KBM-7 (cell line): ENCODE data around the gene HPSE2.

ENCODE experiments used
- DNase-seq: peaks from one replicate; pipeline ENCODE4 v3.0.0-alpha.2; 2015
- in situ Hi-C: fragments of 300-500 bp; cut with MboI; formaldehyde crosslinking; loops from 2 replicates; pipeline ENCODE4 v1.14.3; 2020; ENCODE audit warnings: low sequenced_read_pairs, low pct_unique_long_range_greater_than_20kb, mixed read lengths

Gene HPSE2

GRCh38 chr10:98419469-98420261 lies 816.0 kb downstream of the HPSE2 start:
- in situ Hi-C loops = no loop called here
- no peak for DNase-seq

DNA sequence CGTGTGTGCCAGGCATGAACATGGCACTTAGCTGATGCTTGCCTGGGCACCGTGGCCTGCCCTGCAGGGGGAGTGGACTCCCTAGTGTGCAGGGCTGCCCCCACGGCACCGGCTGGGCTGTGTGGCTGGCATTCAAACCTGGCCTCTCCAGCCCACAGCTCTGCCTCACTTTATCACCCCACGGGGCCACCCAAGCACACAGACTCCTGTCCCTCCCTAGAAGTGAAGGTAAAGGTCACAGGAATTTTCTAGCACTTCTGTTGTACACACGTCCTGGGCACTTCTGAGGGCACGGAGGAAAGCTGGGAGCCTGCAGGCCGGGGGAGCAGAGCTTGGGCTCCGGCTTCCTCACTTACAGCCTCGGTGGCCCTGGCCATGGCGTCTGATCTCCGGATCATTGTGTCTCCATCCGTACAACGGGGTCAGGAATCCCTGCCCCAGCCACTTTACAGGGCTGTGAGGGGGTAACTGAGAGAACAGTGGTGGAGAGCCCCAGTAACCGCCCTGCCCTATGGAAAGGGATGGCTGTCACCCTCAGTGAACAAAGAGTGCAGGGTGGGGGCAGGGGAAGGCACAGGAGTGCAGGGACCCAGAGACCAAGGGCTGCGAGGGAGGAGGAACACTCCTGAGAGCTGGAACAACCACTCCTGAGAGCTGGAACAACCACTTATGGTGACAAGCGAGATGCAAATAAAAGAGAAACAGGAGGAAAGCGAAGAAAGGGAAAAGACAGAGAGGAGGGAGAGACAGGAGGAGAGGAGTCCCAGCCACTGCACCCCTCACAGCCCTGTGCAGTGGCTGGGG lies 816.8 kb downstream of the HPSE2 start:
- no peak for DNase-seq
- in situ Hi-C loops = no loop called here

DNA sequence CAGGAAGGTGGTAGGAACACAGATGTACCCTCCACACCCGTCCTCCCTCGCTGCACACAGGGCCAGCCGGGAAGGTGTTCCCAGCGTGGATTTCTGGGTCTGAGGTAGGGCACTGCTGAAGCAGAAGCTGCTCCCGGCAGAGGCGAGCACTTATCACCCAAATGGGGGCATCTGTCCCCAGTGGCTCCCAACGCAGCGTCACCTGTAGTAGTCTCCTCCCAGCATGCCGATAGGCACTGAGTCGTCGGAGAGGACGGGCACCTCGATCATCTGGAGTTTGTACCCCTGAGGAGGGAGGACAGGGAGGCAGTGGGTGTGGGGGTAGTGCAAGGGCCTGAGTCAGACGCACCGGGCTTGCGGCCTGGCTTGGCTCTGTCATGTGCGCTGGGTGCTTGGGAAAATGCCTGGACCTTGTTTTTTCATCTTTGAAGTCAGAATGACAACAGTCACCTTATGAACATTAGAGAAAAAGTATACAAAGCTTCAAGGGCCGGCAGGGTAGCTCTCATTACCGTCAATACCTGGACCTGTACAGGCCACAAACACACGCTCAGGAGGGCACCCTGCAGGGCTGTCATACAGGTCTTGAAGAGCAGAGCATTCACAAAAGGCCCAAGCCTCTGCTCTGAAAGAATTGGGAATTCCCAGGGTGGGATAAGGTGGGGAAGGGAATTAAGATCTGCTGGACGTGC lies 817.5 kb downstream of the HPSE2 start:
- in situ Hi-C loops = no loop called here
- no peak for DNase-seq

GRCh38 chr10:98417481-98417959 lies 818.1 kb downstream of the HPSE2 start:
- in situ Hi-C loops = no loop called here
- DNase-seq = no peak

GRCh38 chr10:98416606-98417388 lies 818.9 kb downstream of the HPSE2 start:
- in situ Hi-C loops = no loop called here
- no peak for DNase-seq

DNA sequence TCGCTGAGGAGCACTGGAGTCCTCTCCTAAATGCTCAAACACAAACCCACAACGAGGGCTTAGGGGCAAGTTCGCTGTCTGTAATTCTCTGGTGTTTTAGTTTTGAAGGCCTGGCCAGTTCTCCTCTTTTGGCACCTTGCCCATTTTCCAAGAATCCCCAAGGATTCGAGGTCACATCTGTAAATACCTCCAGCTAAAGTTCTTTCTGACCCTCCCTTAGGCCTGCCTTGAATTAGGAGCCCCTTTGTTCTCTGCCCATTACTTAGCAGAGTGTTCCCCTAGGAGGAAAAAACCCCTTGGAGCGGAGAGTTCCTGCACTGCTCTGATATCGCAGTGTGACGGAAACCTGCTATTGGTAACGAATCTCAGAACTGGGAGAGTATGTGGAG lies 819.9 kb downstream of the HPSE2 start:
- in situ Hi-C loops = no loop called here
- DNase-seq = no peak

DNA sequence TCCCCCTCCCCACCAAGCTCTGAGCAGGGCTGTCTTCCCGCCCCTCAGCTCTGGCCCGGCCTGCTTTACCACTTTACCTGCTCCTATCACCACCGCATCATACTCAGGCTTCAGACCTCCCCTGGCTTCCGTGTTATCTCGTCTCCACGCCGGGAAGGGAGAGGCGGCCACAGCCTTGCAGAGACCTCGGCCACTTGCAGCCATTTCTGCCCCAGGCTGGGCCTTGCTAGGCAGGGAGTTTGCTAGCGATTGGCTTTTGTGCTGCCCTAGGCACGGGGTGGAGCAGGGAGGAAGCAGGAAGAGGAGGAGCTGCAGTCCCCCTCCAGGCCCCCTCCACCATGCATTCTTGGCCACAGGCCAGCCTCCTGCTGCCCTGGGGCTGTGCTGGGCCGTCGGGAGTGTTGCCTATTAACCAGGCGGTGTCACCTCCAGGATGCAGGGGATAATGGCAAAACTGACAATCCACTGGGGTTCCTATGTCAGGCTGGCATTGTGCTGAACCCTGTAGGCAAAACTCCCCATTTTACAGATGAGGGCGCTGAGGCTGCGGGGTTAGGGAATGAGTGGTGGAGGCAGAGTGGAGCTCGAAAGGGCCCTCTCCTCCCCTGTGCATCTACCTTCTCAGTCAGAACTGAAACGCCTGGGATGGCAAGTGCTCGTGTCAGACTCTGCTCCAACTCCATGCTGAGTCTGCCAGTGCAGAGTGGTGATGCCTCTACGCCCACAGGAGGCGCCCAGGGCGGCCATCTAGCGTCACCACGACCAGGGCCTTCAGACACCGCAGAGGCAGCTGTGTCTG lies 820.5 kb downstream of the HPSE2 start, which contains the start of gene PYROXD2:
PYROXD2 (minus strand) TSS at position 251 of the 799 bp plus-strand sequence; CDS start at position 204, 47 bp downstream.
- DNase-seq = peak; percentile 79
- in situ Hi-C loops = no loop called here

GRCh38 chr10:98414578-98414931 lies 821.1 kb downstream of the HPSE2 start:
- DNase-seq = no peak

GRCh38 chr10:98411768-98412167 lies 823.9 kb downstream of the HPSE2 start:
- in situ Hi-C loops = no loop called here
- DNase-seq = no peak

More at GRCh38 chr10:98414578-98414931, 821.1 kb downstream of the HPSE2 start:
- in situ Hi-C loops = no loop called here

DNA sequence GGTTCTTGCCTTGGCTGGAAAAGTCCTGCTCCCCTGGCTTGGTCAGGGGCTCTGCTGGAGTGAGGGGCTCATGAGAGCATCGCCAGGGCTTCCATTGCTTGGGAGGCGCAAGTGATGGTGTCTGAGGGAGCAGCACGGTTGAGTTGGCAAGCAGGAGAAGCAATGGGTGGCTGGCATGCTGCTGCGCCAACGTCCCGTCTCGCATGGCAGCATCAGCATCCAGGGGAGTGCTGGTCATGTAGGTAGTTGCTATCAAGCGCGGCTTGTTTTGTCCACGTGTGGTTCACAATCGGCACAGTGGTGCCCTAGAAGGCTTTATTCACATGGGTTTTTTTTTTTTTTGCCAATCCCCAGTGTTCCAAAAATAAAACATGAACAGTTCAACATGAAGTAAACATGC lies 824.5 kb downstream of the HPSE2 start:
- in situ Hi-C loops = no loop called here
- DNase-seq = no peak

- in situ Hi-C loops = no loop called here
- DNase-seq = no peak
Measured at GRCh38 chr10:98410759-98411158, 824.9 kb downstream of the HPSE2 start.

GRCh38 chr10:98410135-98410743 lies 825.4 kb downstream of the HPSE2 start:
- no peak for DNase-seq
- in situ Hi-C loops = no loop called here

DNA sequence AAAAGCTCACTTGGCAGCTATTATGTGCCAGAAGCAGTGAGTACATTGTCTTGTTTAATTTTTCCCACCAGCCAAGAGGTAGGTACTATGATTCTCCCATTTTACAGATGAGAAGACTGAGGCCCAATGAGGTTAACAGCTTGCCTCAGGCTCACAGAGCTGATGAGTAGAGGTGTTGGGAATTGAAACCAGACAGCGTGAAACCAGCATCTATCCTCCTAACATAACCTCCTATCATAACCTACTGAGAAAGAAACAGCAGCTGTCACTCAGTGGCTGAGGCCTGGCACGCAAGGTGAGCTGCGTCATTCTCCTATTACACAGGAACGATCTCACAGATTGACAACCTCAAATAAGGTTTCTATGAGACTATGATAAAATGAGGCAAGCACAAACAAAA lies 826.9 kb downstream of the HPSE2 start:
- no peak for DNase-seq

GRCh38 chr10:98407744-98408241 lies 827.9 kb downstream of the HPSE2 start:
- DNase-seq = no peak
- in situ Hi-C loops = no loop called here

More for the DNA sequence above, 826.9 kb downstream of the HPSE2 start:
- in situ Hi-C loops = no loop called here
